IgD-negative memory B cell (primary cell): ENCODE results near the gene UROC1. TPM values are rescaled to one million over a fixed set of nuclear protein-coding genes. Genes with fewer than 3 reads are reported as not detected.

Experiments
- H3K27ac Mint-ChIP-seq, 3 donors: one replicate each; pipeline ENCODE4 v1.8.0; 2020 to 2022; ENCODE audit warnings: mild to moderate bottlenecking in 3 of 3, mixed read lengths in 3 of 3, moderate library complexity in 1 of 3
- H3K27me3 Mint-ChIP-seq: one replicate; pipeline ENCODE4 v1.8.0; 2021; ENCODE audit warnings: mixed read lengths
- H3K36me3 Mint-ChIP-seq: one replicate; pipeline ENCODE4 v1.8.0; 2020; ENCODE audit warnings: mild to moderate bottlenecking, mixed read lengths
- H3K4me1 Mint-ChIP-seq, 3 donors: one replicate each; pipeline ENCODE4 v1.8.0; 2020 to 2022; ENCODE audit warnings: mixed read lengths in 3 of 3, mild to moderate bottlenecking in 1 of 3
- H3K4me3 Mint-ChIP-seq, 4 donors: one replicate each; pipeline ENCODE4 v1.8.0; 2020 to 2022; ENCODE audit warnings: mild to moderate bottlenecking in 4 of 4, mixed read lengths in 4 of 4, moderate library complexity in 3 of 4
- H3K9me3 Mint-ChIP-seq, 3 donors: one replicate each; pipeline ENCODE4 v1.8.0; 2020 to 2021; ENCODE audit warnings: mixed read lengths in 3 of 3, mild to moderate bottlenecking in 1 of 3
- polyA plus RNA-seq: library from polyadenylated mRNA; unstranded; fragments of 300-500 nt; fragmentation: Illumina TruSeq; gene quantifications from one replicate; pipeline ENCODE4 v1.2.3, GENCODE V29; 2021

The UROC1 gene
- polyA plus RNA-seq, 1 donor from 2014 or later: not detected

GRCh38 chr3:126467611-126467955, 50.0 kb downstream of the UROC1 start:
- Mint-ChIP-seq H3K4me1 (peaks cover 5 to 25% (median 10%) of the 10 kb centered on the region in 3 donors), H3K27me3 (no peaks in the 10 kb centered on the region), H3K36me3 (peaks cover 8% of the 10 kb centered on the region), H3K4me3 (no peak overlapping the region), H3K9me3 (no peaks in the 10 kb centered on the region), H3K27ac (no peak overlapping the region)

- Mint-ChIP-seq H3K27ac (no peak overlapping the region), H3K27me3 (no peaks in the 10 kb centered on the region), H3K36me3 (peaks cover 8% of the 10 kb centered on the region), H3K9me3 (no peaks in the 10 kb centered on the region), H3K4me3 (no peak overlapping the region), H3K4me1 (peaks cover under 1 to 20% (median 5%) of the 10 kb centered on the region in 3 donors)
Measured at GRCh38 chr3:126466886-126467610, 50.5 kb downstream of the UROC1 start.

DNA sequence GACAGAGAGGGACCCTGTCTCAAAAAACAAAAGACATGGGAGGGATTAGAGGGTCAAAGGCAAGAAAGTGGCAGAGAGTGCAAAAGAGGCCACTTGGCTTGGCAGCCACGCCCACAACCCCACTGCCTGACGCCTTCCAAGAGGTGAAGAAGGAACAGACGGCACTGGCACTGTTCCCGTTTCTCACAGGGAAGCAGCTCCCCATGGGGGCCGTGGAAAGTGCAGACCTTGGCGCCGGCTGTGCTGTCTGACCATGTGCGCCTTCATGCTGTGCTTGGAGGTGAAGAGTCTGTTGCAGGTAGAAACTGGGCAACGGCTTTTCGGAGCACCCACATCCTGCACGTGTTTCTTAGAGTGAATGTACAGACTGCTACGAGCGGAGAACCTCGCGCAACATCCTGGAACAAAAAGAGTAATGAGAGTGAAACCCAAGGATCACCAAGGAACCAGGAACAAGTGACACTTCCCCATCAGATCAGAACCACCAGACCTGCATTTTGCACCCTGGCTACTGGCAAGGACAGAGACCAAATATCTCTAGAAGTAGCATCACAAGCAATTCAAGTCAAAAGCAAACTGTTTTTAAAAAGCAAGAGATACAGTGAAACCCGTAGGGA, 51.5 kb downstream of the UROC1 start:
- no peaks in the 10 kb centered on the region for H3K9me3 Mint-ChIP-seq
- peaks cover 0 to 17% (median 5%) of the 10 kb centered on the region in 3 donors for H3K4me1 Mint-ChIP-seq
- peaks cover 11% of the 10 kb centered on the region for H3K36me3 Mint-ChIP-seq
- no peaks in the 10 kb centered on the region for H3K27me3 Mint-ChIP-seq
- no peak overlapping the region for H3K27ac Mint-ChIP-seq
- no peak overlapping the region for H3K4me3 Mint-ChIP-seq

GRCh38 chr3:126464997-126465396, 52.6 kb downstream of the UROC1 start:
- no peaks in the 10 kb centered on the region for H3K9me3 Mint-ChIP-seq
- H3K4me1 Mint-ChIP-seq: peaks cover 0 to 16% (median 5%) of the 10 kb centered on the region in 3 donors
- H3K27ac Mint-ChIP-seq: no peak overlapping the region
- peaks cover 11% of the 10 kb centered on the region for H3K36me3 Mint-ChIP-seq
- H3K27me3 Mint-ChIP-seq: no peaks in the 10 kb centered on the region
- H3K4me3 Mint-ChIP-seq: no peak overlapping the region

- peaks cover 10% of the 10 kb centered on the region for H3K36me3 Mint-ChIP-seq
- H3K9me3 Mint-ChIP-seq: no peaks in the 10 kb centered on the region
- H3K4me3 Mint-ChIP-seq: no peak overlapping the region
- peaks cover 0 to 15% (median 5%) of the 10 kb centered on the region in 3 donors for H3K4me1 Mint-ChIP-seq
- H3K27ac Mint-ChIP-seq: no peak overlapping the region
- no peaks in the 10 kb centered on the region for H3K27me3 Mint-ChIP-seq
Measured at GRCh38 chr3:126464494-126464893, 53.1 kb downstream of the UROC1 start.

DNA sequence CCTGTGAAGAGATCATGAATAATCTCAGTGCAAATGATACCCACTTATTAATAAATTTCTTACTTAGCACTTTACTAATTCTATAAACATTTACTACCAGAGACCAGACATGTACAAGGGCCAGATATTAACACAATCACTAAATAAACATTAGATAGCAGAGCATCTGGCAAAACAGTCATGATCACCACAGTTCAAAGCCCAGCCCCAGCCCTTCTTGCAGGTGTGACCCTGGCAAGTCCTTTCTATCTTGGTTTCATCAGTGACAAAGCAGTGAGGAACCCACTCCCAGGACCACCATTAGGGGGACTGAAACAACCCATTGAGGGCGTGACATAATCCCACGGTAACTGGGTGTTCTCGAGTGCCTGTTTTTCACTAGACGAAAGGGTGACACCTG, 53.5 kb downstream of the UROC1 start:
- H3K4me1 Mint-ChIP-seq: peaks cover 0 to 12% (median 2%) of the 10 kb centered on the region in 3 donors
- H3K36me3 Mint-ChIP-seq: peaks cover 8% of the 10 kb centered on the region
- no peaks in the 10 kb centered on the region for H3K9me3 Mint-ChIP-seq
- no peak overlapping the region for H3K27ac Mint-ChIP-seq
- H3K4me3 Mint-ChIP-seq: no peak overlapping the region
- no peaks in the 10 kb centered on the region for H3K27me3 Mint-ChIP-seq

DNA sequence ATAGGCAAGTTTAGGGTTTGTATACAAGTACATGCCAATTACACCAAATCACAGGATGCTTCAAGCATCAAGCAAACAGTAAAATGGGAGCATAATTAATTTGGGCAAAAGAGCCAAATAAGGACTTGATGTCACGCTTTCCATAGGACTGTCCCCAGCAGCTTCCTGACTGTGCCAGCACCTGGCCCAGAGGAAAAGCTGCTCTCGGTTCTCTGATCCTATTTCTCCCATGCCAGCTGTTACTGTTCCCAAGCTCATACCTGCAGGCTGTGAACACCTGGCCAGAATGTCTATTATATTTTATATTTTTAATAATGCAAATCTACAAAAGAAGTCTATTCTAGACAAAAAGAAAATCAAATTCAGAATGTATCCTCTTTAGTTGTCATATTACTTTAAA, 54.1 kb downstream of the UROC1 start:
- no peaks in the 10 kb centered on the region for H3K27me3 Mint-ChIP-seq
- H3K36me3 Mint-ChIP-seq: peaks cover 8% of the 10 kb centered on the region
- no peaks in the 10 kb centered on the region for H3K9me3 Mint-ChIP-seq
- H3K27ac Mint-ChIP-seq: no peak overlapping the region
- peaks cover 0 to 11% (median 2%) of the 10 kb centered on the region in 3 donors for H3K4me1 Mint-ChIP-seq
- no peak overlapping the region for H3K4me3 Mint-ChIP-seq

GRCh38 chr3:126461450-126462070, 56.0 kb downstream of the UROC1 start:
- Mint-ChIP-seq H3K9me3 (no peaks in the 10 kb centered on the region), H3K36me3 (peaks cover 10% of the 10 kb centered on the region), H3K4me3 (no peak overlapping the region), H3K27me3 (no peaks in the 10 kb centered on the region), H3K4me1 (peaks cover 0 to 4% (median 2%) of the 10 kb centered on the region in 3 donors), H3K27ac (no peak overlapping the region)

DNA sequence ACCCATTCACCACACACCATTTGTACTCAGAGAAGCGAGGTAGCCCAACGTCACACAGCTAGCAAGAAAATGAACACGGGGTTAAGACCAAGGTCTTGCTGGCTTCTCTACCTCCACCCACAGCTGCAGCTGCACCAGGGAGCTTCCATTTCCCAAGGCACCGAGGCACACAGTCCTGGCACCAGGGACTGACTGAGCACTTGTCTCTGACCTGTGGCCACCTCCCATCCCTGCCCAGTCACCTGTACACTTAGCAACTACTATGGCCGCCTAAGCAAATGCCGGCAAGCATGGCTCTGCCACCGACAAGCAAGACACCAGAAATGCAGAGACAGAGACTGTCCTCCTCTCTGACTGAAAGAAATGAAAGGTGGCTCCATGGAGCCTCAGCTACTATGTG, 57.2 kb downstream of the UROC1 start:
- Mint-ChIP-seq H3K27me3 (no peaks in the 10 kb centered on the region), H3K9me3 (no peaks in the 10 kb centered on the region), H3K4me1 (no peaks in the 10 kb centered on the region), H3K4me3 (no peak overlapping the region), H3K27ac (no peak overlapping the region), H3K36me3 (peaks cover 10% of the 10 kb centered on the region)

- no peak overlapping the region for H3K27ac Mint-ChIP-seq
- H3K36me3 Mint-ChIP-seq: peaks cover 10% of the 10 kb centered on the region
- no peaks in the 10 kb centered on the region for H3K27me3 Mint-ChIP-seq
- H3K4me1 Mint-ChIP-seq: no peaks in the 10 kb centered on the region
- peak overlapping the region in 1 of 4 donors; percentile 4 for H3K4me3 Mint-ChIP-seq
- H3K9me3 Mint-ChIP-seq: no peaks in the 10 kb centered on the region
Measured at GRCh38 chr3:126459763-126460127, 57.8 kb downstream of the UROC1 start.

- no peaks in the 10 kb centered on the region for H3K9me3 Mint-ChIP-seq
- H3K36me3 Mint-ChIP-seq: peaks cover 10% of the 10 kb centered on the region
- H3K4me1 Mint-ChIP-seq: no peaks in the 10 kb centered on the region
- no peak overlapping the region for H3K27ac Mint-ChIP-seq
- H3K27me3 Mint-ChIP-seq: no peaks in the 10 kb centered on the region
- no peak overlapping the region for H3K4me3 Mint-ChIP-seq
Measured at GRCh38 chr3:126459111-126459762, 58.3 kb downstream of the UROC1 start.

- H3K27me3 Mint-ChIP-seq: no peaks in the 10 kb centered on the region
- no peak overlapping the region for H3K4me3 Mint-ChIP-seq
- no peaks in the 10 kb centered on the region for H3K9me3 Mint-ChIP-seq
- H3K36me3 Mint-ChIP-seq: peaks cover 8% of the 10 kb centered on the region
- H3K4me1 Mint-ChIP-seq: no peaks in the 10 kb centered on the region
- peak overlapping the region in 1 of 3 donors; percentile 92 for H3K27ac Mint-ChIP-seq
Measured at GRCh38 chr3:126456766-126457388, 60.7 kb downstream of the UROC1 start.

DNA sequence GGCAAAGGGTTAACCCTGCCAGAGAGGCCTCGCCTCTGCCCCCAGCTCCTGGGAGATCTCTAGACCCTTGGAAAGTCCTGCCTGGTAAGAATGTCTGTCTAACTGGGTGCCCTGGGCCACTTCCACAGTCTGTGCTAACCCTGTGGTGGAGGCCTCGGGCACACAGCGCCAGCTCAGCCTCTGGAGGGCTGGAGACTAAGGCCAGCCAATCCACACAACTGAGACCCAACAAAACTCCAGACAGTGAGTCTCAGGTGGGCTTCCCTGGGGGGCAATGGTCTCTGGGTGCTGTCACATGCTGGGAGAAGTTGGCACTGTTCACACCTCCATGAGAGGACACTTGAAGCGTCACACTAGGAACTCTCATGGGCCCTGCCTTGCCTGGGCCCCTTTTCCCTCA, 61.4 kb downstream of the UROC1 start:
- Mint-ChIP-seq H3K4me1 (no peaks in the 10 kb centered on the region), H3K27ac (peak overlapping the region in 1 of 3 donors; percentile 31), H3K36me3 (peaks cover 10% of the 10 kb centered on the region), H3K9me3 (no peaks in the 10 kb centered on the region), H3K4me3 (no peak overlapping the region), H3K27me3 (no peaks in the 10 kb centered on the region)

DNA sequence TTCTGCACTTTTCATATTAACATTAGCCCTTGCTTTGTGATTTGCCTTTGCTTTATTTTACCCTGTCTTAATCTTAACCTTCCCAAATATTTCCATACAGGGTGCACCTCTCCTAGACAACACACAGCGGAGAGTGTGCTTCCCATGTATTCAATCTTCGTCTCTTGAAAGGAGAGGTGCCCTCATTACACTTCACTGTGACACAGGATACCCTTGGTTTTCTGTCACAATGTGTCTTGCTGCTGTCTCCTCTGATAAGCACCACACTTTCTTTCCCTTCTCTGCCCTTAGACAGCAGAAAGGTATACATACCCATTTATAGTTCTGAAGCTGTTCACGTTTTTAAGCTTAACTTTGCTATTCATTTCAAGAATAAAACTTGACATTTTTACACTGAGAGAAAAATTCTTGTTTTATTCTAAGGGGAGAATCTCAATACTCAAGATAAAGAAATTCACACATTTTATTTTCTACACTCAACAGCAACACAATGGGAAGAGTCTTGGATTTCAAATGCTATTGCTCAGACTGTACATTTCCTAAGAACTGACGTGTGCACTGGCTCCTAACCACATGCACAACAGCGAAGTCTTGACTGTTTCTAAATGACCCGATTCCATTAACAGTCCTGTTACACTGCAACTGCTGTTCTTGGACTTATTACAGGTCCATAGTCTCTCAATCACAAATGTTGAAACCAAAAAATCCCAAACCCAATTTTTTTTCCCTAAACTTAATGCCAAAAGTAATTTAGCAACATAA, 63.0 kb downstream of the UROC1 start:
- peaks cover 10% of the 10 kb centered on the region for H3K36me3 Mint-ChIP-seq
- H3K4me3 Mint-ChIP-seq: no peak overlapping the region
- H3K4me1 Mint-ChIP-seq: peaks cover 0 to 3% (median 0%) of the 10 kb centered on the region in 3 donors
- H3K27me3 Mint-ChIP-seq: no peaks in the 10 kb centered on the region
- no peaks in the 10 kb centered on the region for H3K9me3 Mint-ChIP-seq
- no peak overlapping the region for H3K27ac Mint-ChIP-seq
